Measurements from ENCODE around the gene CXXC1.
"Not testable (repeated sequence)": the region's sequence is repeated elsewhere in the genome, so short reads cannot be mapped to it uniquely, and the experiment has no call there.

CXXC1 gene

GRCh38 chr18:50275503-50276036, 11.9 kb downstream of the CXXC1 start:
- no peak for DNase-seq (ENCODE audit: low read depth, low spot score)

GRCh38 chr18:50274941-50275340, 12.6 kb downstream of the CXXC1 start:
- no peak for DNase-seq (ENCODE audit: low read depth, low spot score)

GRCh38 chr18:50274044-50274442, 13.4 kb downstream of the CXXC1 start:
- no peak for DNase-seq (ENCODE audit: low read depth, low spot score)

- DNase-seq (ENCODE audit: low read depth, low spot score): no peak
Measured at GRCh38 chr18:50273203-50274043, 14.1 kb downstream of the CXXC1 start.

DNA sequence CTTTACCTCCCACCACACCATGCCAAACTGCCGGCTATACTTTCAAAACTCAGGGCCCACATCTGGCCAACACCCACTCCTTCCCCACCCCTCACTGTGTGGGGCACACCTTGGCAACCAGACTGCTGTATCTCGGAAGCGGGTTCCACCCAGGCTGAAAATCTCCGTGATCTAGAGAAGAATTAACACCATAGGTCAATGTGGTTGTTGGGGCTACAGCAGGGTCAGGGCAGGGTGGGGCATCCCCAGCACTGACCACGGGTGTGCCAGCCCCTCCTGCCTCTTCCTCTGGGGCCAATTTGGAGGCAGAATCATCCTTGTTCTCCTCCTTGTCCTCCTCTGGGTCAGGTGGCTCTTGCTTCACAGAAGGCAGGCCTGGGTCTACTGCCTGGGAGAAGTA, 14.9 kb downstream of the CXXC1 start:
- DNase-seq (ENCODE audit: low read depth, low spot score): no peak

GRCh38 chr18:50268022-50268747, 19.3 kb downstream of the CXXC1 start:
- no peak for DNase-seq (ENCODE audit: low read depth, low spot score)

DNA sequence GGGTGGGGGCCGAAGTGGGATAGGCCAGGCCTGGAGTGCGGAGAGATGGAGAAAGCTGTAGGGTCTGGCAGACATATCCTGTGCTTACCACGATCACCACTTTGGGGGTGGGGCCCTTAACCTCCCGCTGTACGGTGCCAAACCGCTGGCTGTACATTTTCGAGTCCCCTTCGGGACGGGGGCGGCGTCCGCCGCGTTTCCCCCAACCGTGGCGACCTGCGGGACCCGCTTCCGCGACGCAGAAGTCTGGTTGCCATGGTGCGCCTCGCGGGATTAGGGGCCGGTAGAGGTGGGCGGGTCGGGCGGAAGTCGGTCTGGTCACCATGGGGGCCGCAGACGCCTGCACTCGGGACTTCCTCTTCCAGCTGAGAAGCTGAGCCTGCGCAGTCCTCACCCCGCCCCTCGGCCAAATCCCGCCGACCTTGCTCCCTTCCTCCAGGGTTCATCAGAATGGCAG, 21.2 kb downstream of the CXXC1 start, which contains the start of gene CFAP53:
Gene CFAP53, minus strand, starts transcription at position 248 of the 457 bp plus-strand sequence. Its CDS starts 91 bp downstream, at position 157.
- no peak for DNase-seq (ENCODE audit: low read depth, low spot score)

GRCh38 chr18:50262977-50263376, 24.5 kb downstream of the CXXC1 start:
- DNase-seq (ENCODE audit: low read depth, low spot score): no peak

GRCh38 chr18:50250935-50251334, 36.6 kb downstream of the CXXC1 start:
- DNase-seq (ENCODE audit: low read depth, low spot score): no peak

DNA sequence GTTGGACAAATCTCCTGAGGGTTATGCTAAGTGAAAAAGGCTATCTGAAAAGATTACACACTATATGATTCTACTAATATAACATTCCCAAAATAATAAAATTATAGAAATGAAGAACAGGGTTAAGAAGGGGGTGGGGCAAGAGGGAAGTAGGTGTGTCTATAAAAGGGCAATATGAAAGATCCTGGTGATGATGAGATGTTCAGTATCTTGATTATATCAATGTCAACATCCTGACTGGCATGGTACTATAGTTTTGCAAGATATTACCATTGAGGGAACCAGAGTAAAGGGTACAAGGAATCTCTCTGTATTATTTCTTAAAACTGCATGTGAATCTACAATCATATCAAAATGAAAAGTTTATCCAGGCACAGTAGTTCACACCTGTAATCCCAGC, 37.9 kb downstream of the CXXC1 start:
- no peak for DNase-seq (ENCODE audit: low read depth, low spot score)

GRCh38 chr18:50247561-50247960, 39.9 kb downstream of the CXXC1 start:
- no peak for DNase-seq (ENCODE audit: low read depth, low spot score)

GRCh38 chr18:50241768-50242167, 45.7 kb downstream of the CXXC1 start:
- not testable (repeated sequence) for DNase-seq (ENCODE audit: low read depth, low spot score)

DNA sequence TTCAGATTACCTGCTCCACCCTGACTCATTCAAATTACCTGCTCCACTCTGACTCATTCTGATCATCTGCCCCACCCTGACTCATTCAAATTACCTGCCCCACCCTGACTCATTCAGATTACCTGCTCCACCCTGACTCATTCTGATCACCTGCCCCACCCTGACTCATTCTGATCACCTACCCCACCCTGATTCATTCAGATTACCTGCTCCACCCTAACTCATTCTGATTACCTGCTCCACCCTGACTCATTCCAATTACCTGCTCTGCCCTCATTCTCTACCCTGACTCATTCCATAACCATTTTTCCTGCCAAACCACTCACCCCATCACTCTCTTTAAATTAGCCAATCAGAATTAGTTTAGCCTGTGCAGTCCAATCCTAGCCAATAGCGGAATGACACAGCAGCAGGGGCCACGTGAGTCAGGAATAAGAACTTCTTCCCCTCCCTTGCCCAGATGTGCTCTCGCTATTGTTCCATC, 47.4 kb downstream of the CXXC1 start:
- no peak for DNase-seq (ENCODE audit: low read depth, low spot score)

GRCh38 chr18:50232419-50232818, 55.1 kb downstream of the CXXC1 start:
- DNase-seq (ENCODE audit: low read depth, low spot score): no peak
